Glutamatergic neuron (in vitro differentiated cells): Measurements from ENCODE around the gene ATP12A. TPM values are rescaled to one million over a fixed set of nuclear protein-coding genes. Genes with fewer than 3 reads are reported as not detected.

ENCODE experiments used
- DNase-seq: peaks from one replicate; pipeline ENCODE4 v3.0.0; 2022
- H3K27ac Mint-ChIP-seq: one replicate; pipeline ENCODE4 v1.8.0; 2020; ENCODE audit warnings: mild to moderate bottlenecking, mixed read lengths, inconsistent platforms; ENCODE audit not compliant: unreplicated experiment
- H3K27me3 Mint-ChIP-seq: one replicate; pipeline ENCODE4 v1.8.0; 2020; ENCODE audit warnings: mild to moderate bottlenecking, moderate library complexity, mixed read lengths, inconsistent platforms; ENCODE audit not compliant: unreplicated experiment
- H3K36me3 Mint-ChIP-seq: one replicate; pipeline ENCODE4 v1.8.0; 2020; ENCODE audit warnings: mild to moderate bottlenecking, mixed read lengths, inconsistent platforms; ENCODE audit not compliant: unreplicated experiment
- H3K4me1 Mint-ChIP-seq: one replicate; pipeline ENCODE4 v1.8.0; 2020; ENCODE audit warnings: mild to moderate bottlenecking, low read depth, mixed read lengths, inconsistent platforms; ENCODE audit not compliant: unreplicated experiment
- H3K4me3 Mint-ChIP-seq: one replicate; pipeline ENCODE4 v1.8.0; 2020; ENCODE audit warnings: mild to moderate bottlenecking, mixed read lengths, inconsistent platforms; ENCODE audit not compliant: unreplicated experiment
- H3K9me3 Mint-ChIP-seq: one replicate; pipeline ENCODE4 v1.8.0; 2020; ENCODE audit warnings: mild to moderate bottlenecking, moderate library complexity, mixed read lengths, inconsistent platforms; ENCODE audit not compliant: unreplicated experiment
- CTCF ChIP-seq: fragments of 200-600 bp; sonication (generic); IDR thresholded peaks from one replicate; pipeline ENCODE4 v1.5.0; 2021; ENCODE audit not compliant: partially characterized antibody, unreplicated experiment
- total RNA-seq: library from RNA; stranded (reverse); fragmentation: NEBNext Ultra II Directional; extraction: Animal tissue kit (Norgen Biotek cat#: 25700); gene quantifications from one replicate; pipeline ENCODE4 v1.2.1, GENCODE V29; 2021; ENCODE audit not compliant: unreplicated experiment

Gene ATP12A
- total RNA-seq, 1 donor from 2014 or later = not detected

- H3K9me3 Mint-ChIP-seq = peaks cover 9% of the 10 kb centered on the region
- H3K27me3 Mint-ChIP-seq = peaks cover 36% of the 10 kb centered on the region
- no peaks in the 10 kb centered on the region for H3K4me1 Mint-ChIP-seq
- peak; percentile 32 for DNase-seq
- no peaks in the 10 kb centered on the region for H3K36me3 Mint-ChIP-seq
- H3K27ac Mint-ChIP-seq = no peak overlapping the region
- H3K4me3 Mint-ChIP-seq = peak overlapping the region; percentile 91
- TF ChIP-seq CTCF = no peak
These were observed 65.8 kb downstream of the ATP12A start for GRCh38 chr13:24745861-24746617.

GRCh38 chr13:24746618-24747247, 66.5 kb downstream of the ATP12A start:
- Mint-ChIP-seq H3K4me3 (peak overlapping the region; percentile 91), H3K27ac (no peak overlapping the region)

GRCh38 chr13:24747248-24748060, 67.2 kb downstream of the ATP12A start:
- no peak for TF ChIP-seq CTCF
- H3K27ac Mint-ChIP-seq = peak overlapping the region; percentile 75
- H3K4me3 Mint-ChIP-seq = peak overlapping the region; percentile 92
- DNase-seq = peak; percentile 65
- no peaks in the 10 kb centered on the region for H3K36me3 Mint-ChIP-seq
- H3K4me1 Mint-ChIP-seq = no peaks in the 10 kb centered on the region
- peaks cover 34% of the 10 kb centered on the region for H3K27me3 Mint-ChIP-seq
- peaks cover 9% of the 10 kb centered on the region for H3K9me3 Mint-ChIP-seq

More at GRCh38 chr13:24746618-24747247, 66.5 kb downstream of the ATP12A start:
- Mint-ChIP-seq H3K4me1 (no peaks in the 10 kb centered on the region), H3K9me3 (peaks cover 9% of the 10 kb centered on the region), H3K27me3 (peaks cover 36% of the 10 kb centered on the region), H3K36me3 (no peaks in the 10 kb centered on the region)
- peak; percentile 33 for TF ChIP-seq CTCF
- DNase-seq = peak; percentile 81

- peaks cover 9% of the 10 kb centered on the region for H3K9me3 Mint-ChIP-seq
- peak overlapping the region; percentile 92 for H3K4me3 Mint-ChIP-seq
- DNase-seq = no peak
- H3K27ac Mint-ChIP-seq = peak overlapping the region; percentile 75
- peaks cover 31% of the 10 kb centered on the region for H3K27me3 Mint-ChIP-seq
- H3K36me3 Mint-ChIP-seq = peaks cover 2% of the 10 kb centered on the region
- TF ChIP-seq CTCF = no peak
- H3K4me1 Mint-ChIP-seq = no peaks in the 10 kb centered on the region
These were observed 67.8 kb downstream of the ATP12A start for GRCh38 chr13:24748061-24748400.
